Activated CD8-positive, alpha-beta T cell treated with anti-CD3 and anti-CD28 coated beads for 36 hours (primary cell): ENCODE results near the gene DAPK1. TPM values are rescaled to one million over a fixed set of nuclear protein-coding genes. Genes with fewer than 3 reads are reported as not detected.

Experiments
- ATAC-seq: fragments of 200-7000 bp; cut with Tn5 transposase; one replicate; pipeline ENCODE4 v1.10.0; 2021; ENCODE audit warnings: mild to moderate bottlenecking, moderate library complexity
- CTCF ChIA-PET: fragments of 350-600 bp; sonication (Branson Sonifier 250); formaldehyde crosslinking; loops from one replicate; lab custom pipeline; 2021; ENCODE audit warnings: antibody characterized with exemption; lab: Charles Lee
- POLR2A ChIA-PET: fragments of 350-600 bp; sonication (Branson Sonifier 250); formaldehyde crosslinking; loops from one replicate; lab custom pipeline; 2021; ENCODE audit warnings: antibody characterized with exemption; lab: Charles Lee
- DNase-seq: peaks from one replicate; pipeline ENCODE4 v3.0.0-alpha.2; 2020
- H3K27ac Mint-ChIP-seq: one replicate; pipeline ENCODE4 v1.8.0; 2021; ENCODE audit warnings: mild to moderate bottlenecking, mixed read lengths
- H3K27me3 Mint-ChIP-seq: one replicate; pipeline ENCODE4 v1.8.0; 2021; ENCODE audit warnings: mixed read lengths
- H3K36me3 Mint-ChIP-seq: one replicate; pipeline ENCODE4 v1.8.0; 2021; ENCODE audit warnings: low read depth, mixed read lengths
- H3K4me1 Mint-ChIP-seq: one replicate; pipeline ENCODE4 v1.8.0; 2021; ENCODE audit warnings: low read depth, mixed read lengths
- H3K4me3 Mint-ChIP-seq: one replicate; pipeline ENCODE4 v1.8.0; 2021; ENCODE audit warnings: mild to moderate bottlenecking, moderate library complexity, mixed read lengths
- H3K9me3 Mint-ChIP-seq: one replicate; pipeline ENCODE4 v1.8.0; 2021; ENCODE audit warnings: mixed read lengths
- CTCF ChIP-seq: fragments of 200-600 bp; IDR thresholded peaks from one replicate; pipeline ENCODE4 v1.8.0; 2022; ENCODE audit warnings: antibody characterized with exemption, mild to moderate bottlenecking
- intact Hi-C: fragments of 100-400 bp; cut with micrococcal nuclease; formaldehyde crosslinking; loops from one replicate; pipeline ENCODE4 v1.10.0; 2022
- total RNA-seq, 2 experiments: library from RNA; stranded (reverse); gene quantifications; one replicate each; pipeline ENCODE4 v1.2.3, GENCODE V29; 2021

DAPK1 gene
- total RNA-seq, 2 experiments from 2014 or later = 1.7 to 2.1 TPM

- Mint-ChIP-seq H3K36me3 (peaks cover 2% of the 10 kb centered on the region), H3K9me3 (peaks cover 15% of the 10 kb centered on the region), H3K27me3 (no peaks in the 10 kb centered on the region), H3K4me3 (no peak overlapping the region), H3K27ac (no peak overlapping the region), H3K4me1 (no peaks in the 10 kb centered on the region)
- TF ChIP-seq CTCF = no peak
- ChIA-PET CTCF (no interaction called here), POLR2A (no interaction called here)
- ATAC-seq = no peak
- intact Hi-C loops = no loop called here
- no peak for DNase-seq
Measured at GRCh38 chr9:87694236-87694755, 196.6 kb downstream of the DAPK1 start.

DNA sequence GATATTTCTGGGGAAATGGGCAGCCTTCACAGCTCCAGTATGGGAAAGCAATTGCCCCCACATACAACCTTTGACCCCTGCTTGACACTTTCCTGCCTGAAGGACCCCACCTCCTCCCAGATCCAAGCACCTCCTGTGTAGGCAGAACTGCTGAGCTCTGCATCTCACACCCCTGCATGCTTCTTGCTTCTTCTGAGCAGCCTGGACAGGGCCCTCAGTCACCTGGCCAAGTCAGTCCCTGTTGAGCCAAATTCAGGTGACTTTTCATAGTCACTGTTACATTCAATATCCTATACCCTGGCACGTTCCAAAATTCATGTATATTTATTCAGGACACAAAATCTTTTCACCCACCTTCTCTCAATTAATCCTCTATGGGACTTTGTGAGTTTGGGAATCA lies 197.9 kb downstream of the DAPK1 start:
- Mint-ChIP-seq H3K27ac (no peak overlapping the region), H3K27me3 (no peaks in the 10 kb centered on the region), H3K36me3 (peaks cover 2% of the 10 kb centered on the region), H3K4me3 (no peak overlapping the region), H3K9me3 (peaks cover 15% of the 10 kb centered on the region), H3K4me1 (no peaks in the 10 kb centered on the region)
- no peak for TF ChIP-seq CTCF
- ATAC-seq (no peak), DNase-seq (no peak)
- CTCF ChIA-PET = no interaction called here
- intact Hi-C loops = no loop called here
- POLR2A ChIA-PET = no interaction called here

DNA sequence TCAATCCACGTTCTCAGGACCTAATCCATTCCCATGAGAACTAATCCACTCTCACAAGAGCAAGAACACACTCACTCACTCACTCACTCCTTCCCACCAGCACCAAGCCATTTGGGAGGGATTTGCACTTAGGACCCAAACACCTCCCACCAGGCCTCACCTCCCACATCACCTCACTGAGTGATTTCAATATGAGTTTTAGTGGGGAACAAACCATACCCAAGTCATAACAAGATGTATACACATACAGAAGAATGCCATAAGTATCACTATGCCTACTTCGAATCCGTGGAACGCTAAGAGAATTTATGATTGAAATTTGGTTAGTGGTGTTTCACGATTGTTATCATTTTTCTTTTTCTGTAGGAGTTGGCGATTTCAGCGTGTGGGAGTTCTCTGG lies 199.0 kb downstream of the DAPK1 start:
- H3K27ac Mint-ChIP-seq = no peak overlapping the region
- no peak for DNase-seq
- H3K9me3 Mint-ChIP-seq = peaks cover 15% of the 10 kb centered on the region
- CTCF ChIA-PET = no interaction called here
- ATAC-seq = no peak
- H3K4me1 Mint-ChIP-seq = no peaks in the 10 kb centered on the region
- TF ChIP-seq CTCF = no peak
- peaks cover 2% of the 10 kb centered on the region for H3K36me3 Mint-ChIP-seq
- intact Hi-C loops = no loop called here
- no peaks in the 10 kb centered on the region for H3K27me3 Mint-ChIP-seq
- H3K4me3 Mint-ChIP-seq = no peak overlapping the region
- POLR2A ChIA-PET = no interaction called here

GRCh38 chr9:87698069-87698809 lies 200.6 kb downstream of the DAPK1 start:
- POLR2A ChIA-PET = no interaction called here
- H3K27me3 Mint-ChIP-seq = peaks cover 2% of the 10 kb centered on the region
- CTCF ChIA-PET = no interaction called here
- DNase-seq = no peak
- peaks cover 11% of the 10 kb centered on the region for H3K9me3 Mint-ChIP-seq
- no peak overlapping the region for H3K27ac Mint-ChIP-seq
- H3K4me3 Mint-ChIP-seq = no peak overlapping the region
- H3K36me3 Mint-ChIP-seq = peaks cover 2% of the 10 kb centered on the region
- H3K4me1 Mint-ChIP-seq = peaks cover 5% of the 10 kb centered on the region
- TF ChIP-seq CTCF = no peak
- no peak for ATAC-seq
- intact Hi-C loops = no loop called here

DNA sequence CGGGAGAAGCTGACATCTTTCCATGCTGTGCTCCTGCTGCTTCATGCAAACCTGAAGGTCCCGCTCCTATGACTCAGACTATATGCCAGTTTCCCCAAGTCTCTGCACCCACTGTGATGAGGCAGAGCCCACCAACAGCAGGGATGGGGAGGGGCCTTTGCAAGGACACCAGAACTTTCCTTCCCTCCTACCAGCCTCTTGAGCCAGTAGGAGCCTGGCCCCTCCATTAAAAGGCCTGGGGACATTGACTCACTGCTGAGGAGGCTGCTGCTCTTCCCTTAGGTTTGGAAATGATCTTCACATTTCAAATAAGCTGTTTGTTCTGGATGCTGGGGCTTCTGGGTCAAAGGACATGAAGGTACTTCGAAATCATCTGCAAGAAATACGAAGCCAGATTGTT lies 202.2 kb downstream of the DAPK1 start:
- TF ChIP-seq CTCF = no peak
- H3K27me3 Mint-ChIP-seq = peaks cover 2% of the 10 kb centered on the region
- intact Hi-C loops = no loop called here

More for the DNA sequence above, 202.2 kb downstream of the DAPK1 start:
- Mint-ChIP-seq H3K4me1 (peaks cover 5% of the 10 kb centered on the region), H3K36me3 (no peaks in the 10 kb centered on the region), H3K4me3 (no peak overlapping the region), H3K27ac (no peak overlapping the region), H3K9me3 (peaks cover 2% of the 10 kb centered on the region)
- ATAC-seq = no peak
- ChIA-PET POLR2A (no interaction called here), CTCF (no interaction called here)
- no peak for DNase-seq
